ENCODE measurements around the gene NIPAL3. TPM values are rescaled to one million over a fixed set of nuclear protein-coding genes. Genes with fewer than 3 reads are reported as not detected.
"Not testable (repeated sequence)": the region's sequence is repeated elsewhere in the genome, so short reads cannot be mapped to it uniquely, and the experiment has no call there.

Gene NIPAL3
- total RNA-seq, 8 experiments from 2014 or later: 8.6 to 48.0 (median 19.1) TPM

DNA sequence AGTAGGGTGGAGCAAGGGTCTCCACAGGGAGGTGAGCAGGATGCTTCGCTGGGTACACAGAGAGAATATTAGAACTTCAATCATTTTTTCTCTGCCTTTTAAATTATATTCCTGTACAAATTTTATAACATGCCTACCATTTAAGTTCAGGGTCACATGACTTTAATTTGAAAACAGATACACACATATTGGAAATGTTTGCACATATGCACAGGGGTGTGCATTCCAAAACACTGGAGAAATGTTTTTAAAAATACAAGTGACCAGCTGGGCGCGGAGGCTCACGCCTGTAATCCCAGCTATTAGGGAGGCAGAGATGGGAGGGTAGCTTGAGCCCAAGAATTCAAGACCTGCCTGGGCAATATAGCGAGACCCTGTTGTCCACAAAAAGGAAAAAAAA, 39.7 kb downstream of the NIPAL3 start:
- in situ Hi-C loops (cut with MboI; ENCODE audit: low pct_unique_long_range_greater_than_20kb in 2 of 9, low sequenced_read_pairs in 9 of 9, unreplicated experiment in 9 of 9): no loop called here
- peak in 3 of 8 experiments; percentile 20 to 56 (median 47) for ATAC-seq (replicated peaks in 6 of 8)
- 67 to 100% (median 97%) methylated on average over 1 to 5 of the region's 5 CpGs for WGBS, 10 experiments
- no peak overlapping the region for H3K4me3 ChIP-seq
- no peak overlapping the region for H3K27ac ChIP-seq
- H3K4me1 ChIP-seq (replicated peaks in 1 of 2): no peaks in the 10 kb centered on the region

DNA sequence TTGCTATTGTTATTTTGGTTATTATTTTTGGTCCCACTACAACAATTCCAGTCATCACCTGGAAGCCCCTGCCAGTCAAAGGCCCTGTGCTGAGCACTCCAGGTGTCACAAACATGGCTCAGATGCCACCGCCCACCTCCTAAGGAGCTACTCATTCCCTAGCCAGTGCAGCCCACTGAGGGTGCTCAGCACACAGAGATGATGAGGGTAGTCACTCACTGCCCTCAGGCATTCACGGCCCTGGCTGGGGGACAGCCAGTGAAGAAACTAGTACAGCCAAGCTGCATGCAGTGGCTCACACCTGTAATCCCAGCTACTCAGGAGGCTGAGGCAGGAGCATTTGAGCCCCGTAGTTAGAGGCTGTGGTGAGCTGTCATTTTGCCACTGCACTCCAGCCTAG, 42.3 kb downstream of the NIPAL3 start:
- 70 to 90% (median 85%) methylated on average over 2 to 3 of the region's 3 CpGs; no CpG with 5 or more reads in 4 of the 10 experiments for WGBS, 10 experiments
- Histone ChIP-seq H3K27ac (no peak overlapping the region), H3K4me1 (replicated peaks in 1 of 2) (no peaks in the 10 kb centered on the region), H3K4me3 (no peak overlapping the region)
- ATAC-seq (replicated peaks in 6 of 8): no peak
- in situ Hi-C loops (cut with MboI; ENCODE audit: low pct_unique_long_range_greater_than_20kb in 2 of 9, low sequenced_read_pairs in 9 of 9, unreplicated experiment in 9 of 9): no loop called here

DNA sequence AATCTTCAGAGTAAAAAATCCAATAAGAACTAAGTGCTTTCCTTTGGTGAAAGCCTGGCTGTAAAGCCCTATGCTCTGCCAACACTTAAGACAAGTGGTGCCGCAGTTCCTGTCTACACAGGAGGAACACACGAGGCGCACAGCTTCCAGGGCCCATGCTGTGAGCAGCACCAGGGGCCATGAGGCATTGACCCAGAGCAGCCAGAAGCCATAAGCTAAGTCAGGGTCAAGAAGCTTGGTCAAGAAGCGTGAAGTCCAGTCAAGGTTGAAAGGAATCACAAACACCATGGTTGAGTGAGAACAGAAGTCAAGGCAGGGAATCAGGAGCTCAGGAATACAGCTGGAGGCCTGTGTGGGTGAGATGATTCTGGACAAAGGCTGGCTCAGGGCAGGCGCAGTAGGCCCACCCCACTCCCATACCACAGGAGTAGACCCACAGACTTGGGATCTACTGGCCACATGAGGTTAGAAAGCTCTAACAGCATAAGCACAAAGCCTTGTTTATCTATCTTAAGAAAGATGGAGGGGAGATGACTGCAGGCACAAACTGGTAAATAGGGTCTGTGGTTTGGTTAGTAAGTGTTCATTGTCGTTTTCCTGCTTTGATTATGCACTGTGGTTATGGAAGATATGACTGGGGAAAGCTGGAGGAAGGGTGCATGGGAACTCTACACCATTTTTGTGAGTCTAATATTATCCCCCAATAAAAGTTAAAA, 44.1 kb downstream of the NIPAL3 start:
- in situ Hi-C loops (cut with MboI; ENCODE audit: low pct_unique_long_range_greater_than_20kb in 2 of 9, low sequenced_read_pairs in 9 of 9, unreplicated experiment in 9 of 9): no loop called here
- 70 to 93% (median 87%) methylated on average over 2 to 6 of the region's 6 CpGs; no CpG with 5 or more reads in 3 of the 10 experiments for WGBS, 10 experiments
- Histone ChIP-seq H3K27ac (no peak overlapping the region), H3K4me3 (no peak overlapping the region), H3K4me1 (replicated peaks in 1 of 2) (peaks cover 11 to 16% of the 10 kb centered on the region in 2 donors)
- ATAC-seq (replicated peaks in 6 of 8): no peak

DNA sequence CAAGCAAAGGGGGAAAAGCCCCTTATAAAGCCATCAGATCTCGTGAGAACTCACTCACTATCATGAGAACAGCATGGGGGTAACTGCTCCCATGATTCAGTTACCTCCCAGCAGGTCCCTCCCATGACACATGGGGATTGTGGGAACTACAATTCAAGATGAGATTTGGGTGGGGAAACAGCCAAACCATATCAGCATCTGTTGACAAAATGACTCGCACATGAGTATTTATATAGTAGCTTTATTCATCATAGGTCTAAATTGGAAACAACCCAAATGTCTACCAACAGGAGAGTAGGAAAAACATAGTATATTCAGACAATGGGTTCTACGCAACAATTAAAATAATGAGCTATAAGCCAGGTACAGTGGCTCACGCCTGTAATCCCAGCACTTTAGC, 46.5 kb downstream of the NIPAL3 start:
- WGBS, 10 experiments: 63 to 100% (median 91%) methylated on average over 2 to 4 of the region's 4 CpGs
- H3K4me3 ChIP-seq; in situ Hi-C loops (cut with MboI; ENCODE audit: low pct_unique_long_range_greater_than_20kb in 2 of 9, low sequenced_read_pairs in 9 of 9, unreplicated experiment in 9 of 9); H3K27ac ChIP-seq; ATAC-seq (replicated peaks in 6 of 8): not testable (repeated sequence)
- peaks cover 11 to 18% of the 10 kb centered on the region in 2 donors for H3K4me1 ChIP-seq (replicated peaks in 1 of 2)

DNA sequence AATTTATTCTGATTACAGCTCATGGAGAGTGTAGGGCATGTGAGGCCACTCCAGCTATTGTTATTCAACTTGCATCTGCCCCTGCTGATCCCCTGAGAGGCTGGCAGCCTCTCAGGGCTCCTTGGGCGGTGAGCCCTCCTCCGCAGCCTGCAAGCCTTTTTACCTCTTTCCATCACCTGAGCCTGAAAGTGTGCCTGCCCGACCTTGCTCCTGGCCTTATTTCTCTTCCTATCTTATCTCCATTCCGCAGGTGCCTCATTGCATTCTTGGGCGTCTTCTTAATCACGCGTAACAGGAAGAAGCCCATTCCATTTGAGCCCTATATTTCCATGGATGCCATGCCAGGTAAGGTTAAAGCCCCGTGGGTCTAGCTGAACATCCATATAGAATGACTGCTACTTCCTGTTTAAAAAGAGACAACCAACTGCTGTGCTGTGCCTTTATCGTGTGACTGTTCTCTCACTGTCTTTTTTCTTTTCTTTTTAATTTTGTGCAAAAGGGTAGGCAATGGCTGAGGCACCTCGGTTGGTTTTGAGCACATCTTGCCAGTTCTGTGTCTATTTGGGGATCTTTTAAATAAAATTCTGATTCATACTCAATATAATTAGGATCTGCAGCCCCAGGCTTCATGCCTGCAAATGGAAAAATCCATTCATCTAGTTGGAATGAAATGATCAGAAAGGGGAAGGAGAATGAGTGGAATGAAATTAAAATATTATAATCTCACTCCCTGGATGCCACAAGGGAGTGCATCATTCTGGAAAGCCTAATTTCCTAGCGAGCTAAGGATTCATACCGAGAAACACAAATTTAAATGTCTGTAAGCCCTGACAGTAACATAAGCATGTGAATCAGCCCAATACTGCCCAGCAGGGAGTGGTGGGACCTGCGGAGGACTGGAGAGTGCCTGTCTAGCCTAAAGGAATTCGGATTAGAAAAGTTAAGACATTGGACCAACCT, 48.5 kb downstream of the NIPAL3 start:
- in situ Hi-C loops (cut with MboI; ENCODE audit: low pct_unique_long_range_greater_than_20kb in 2 of 9, low sequenced_read_pairs in 9 of 9, unreplicated experiment in 9 of 9): no loop called here
- ATAC-seq (replicated peaks in 6 of 8): peak; percentile 69 to 97 (median 91)
- Histone ChIP-seq H3K27ac (no peak overlapping the region), H3K4me1 (replicated peaks in 1 of 2) (peaks cover 21 to 27% of the 10 kb centered on the region in 2 donors), H3K4me3 (no peak overlapping the region)
- 4 to 43% (median 21%) methylated on average over 1 to 14 of the region's 14 CpGs for WGBS, 10 experiments

DNA sequence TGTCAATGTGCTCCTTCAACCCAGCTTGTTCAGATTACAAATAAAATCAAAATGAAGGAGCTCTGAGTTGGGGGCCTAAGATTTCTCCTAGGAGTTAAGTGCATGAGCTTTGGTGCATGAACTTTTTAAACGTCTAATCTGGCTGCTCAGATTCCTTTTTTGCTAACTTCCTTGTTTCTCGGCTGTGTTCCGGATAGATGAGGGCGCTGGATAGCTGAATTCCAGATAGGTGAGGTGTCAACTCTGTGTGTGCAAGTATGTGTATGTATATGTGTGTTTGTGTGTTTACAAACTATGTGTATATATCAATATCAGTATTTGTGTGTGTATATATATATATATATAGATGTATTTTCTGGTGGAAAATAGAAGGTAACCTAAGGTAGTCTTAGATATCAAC, 49.5 kb downstream of the NIPAL3 start:
- no peak overlapping the region for H3K4me3 ChIP-seq
- no peak overlapping the region for H3K27ac ChIP-seq
- 63 to 100% (median 88%) methylated on average over 1 to 4 of the region's 4 CpGs; no CpG with 5 or more reads in 3 of the 10 experiments for WGBS, 10 experiments
- peaks cover 23 to 32% of the 10 kb centered on the region in 2 donors for H3K4me1 ChIP-seq (replicated peaks in 1 of 2)
- no peak for ATAC-seq (replicated peaks in 6 of 8)
- in situ Hi-C loops (cut with MboI; ENCODE audit: low pct_unique_long_range_greater_than_20kb in 2 of 9, low sequenced_read_pairs in 9 of 9, unreplicated experiment in 9 of 9): no loop called here

DNA sequence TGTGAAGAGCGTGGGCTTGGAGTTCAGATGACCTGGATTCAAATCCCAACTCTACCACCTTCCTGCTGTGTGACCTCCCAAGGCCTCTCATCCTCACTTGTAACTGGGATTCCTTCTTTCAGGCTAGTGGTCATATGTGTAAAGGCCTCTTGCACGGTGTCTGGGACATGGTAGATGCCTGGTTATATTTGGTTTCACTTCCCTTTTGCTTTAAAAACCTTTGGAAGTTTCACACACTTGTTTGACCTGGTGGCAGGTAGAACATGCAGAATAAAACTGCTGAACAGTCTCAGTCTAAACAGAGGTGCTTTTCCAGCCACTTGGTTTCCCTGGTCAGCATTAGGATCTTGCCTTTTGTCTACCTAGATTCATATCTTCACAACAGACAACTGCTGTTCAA, 50.0 kb downstream of the NIPAL3 start:
- H3K4me3 ChIP-seq: no peak overlapping the region
- no peak for ATAC-seq (replicated peaks in 6 of 8)
- in situ Hi-C loops (cut with MboI; ENCODE audit: low pct_unique_long_range_greater_than_20kb in 2 of 9, low sequenced_read_pairs in 9 of 9, unreplicated experiment in 9 of 9): no loop called here
- WGBS, 10 experiments: 86 to 100% (median 100%) methylated on average over 1 to 2 of the region's 2 CpGs; no CpG with 5 or more reads in 5 of the 10 experiments
- H3K27ac ChIP-seq: no peak overlapping the region
- H3K4me1 ChIP-seq (replicated peaks in 1 of 2): peaks cover 23 to 32% of the 10 kb centered on the region in 2 donors

DNA sequence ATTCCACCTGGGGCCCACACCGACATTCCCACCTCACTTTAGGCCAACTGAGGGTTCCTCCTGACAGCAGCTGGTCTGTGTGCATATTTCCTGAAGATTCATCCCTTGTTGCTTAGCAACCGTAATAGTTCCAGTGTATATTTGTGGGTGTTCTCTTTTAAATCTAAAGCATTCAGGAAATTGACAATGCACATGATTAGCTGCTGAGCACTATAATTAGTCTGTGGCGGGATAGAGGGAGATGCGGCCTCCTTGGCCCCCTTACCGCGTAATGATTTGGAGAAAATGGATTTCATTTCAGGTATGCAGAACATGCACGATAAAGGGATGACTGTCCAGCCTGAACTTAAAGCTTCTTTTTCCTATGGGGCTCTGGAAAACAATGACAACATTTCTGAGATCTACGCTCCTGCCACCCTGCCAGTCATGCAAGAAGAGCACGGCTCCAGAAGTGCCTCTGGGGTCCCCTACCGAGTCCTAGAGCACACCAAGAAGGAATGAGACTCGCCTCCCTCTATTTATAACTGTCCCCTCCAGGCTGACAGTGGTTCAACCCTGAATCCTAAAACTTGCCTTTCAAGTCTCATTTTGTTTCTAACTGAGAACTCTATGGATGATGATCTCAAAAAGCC, 53.2 kb downstream of the NIPAL3 start:
- ATAC-seq (replicated peaks in 6 of 8): peak in 7 of 8 experiments; percentile 24 to 78 (median 36)
- Histone ChIP-seq H3K4me3 (no peak overlapping the region), H3K27ac (peak overlapping the region in 1 of 2 donors; percentile 37), H3K4me1 (replicated peaks in 1 of 2) (peaks cover 17 to 25% of the 10 kb centered on the region in 2 donors)
- WGBS, 10 experiments: 53 to 100% (median 74%) methylated on average over 3 to 11 of the region's 11 CpGs; no CpG with 5 or more reads in 3 of the 10 experiments
- in situ Hi-C loops (cut with MboI; ENCODE audit: low pct_unique_long_range_greater_than_20kb in 2 of 9, low sequenced_read_pairs in 9 of 9, unreplicated experiment in 9 of 9): no loop called here

DNA sequence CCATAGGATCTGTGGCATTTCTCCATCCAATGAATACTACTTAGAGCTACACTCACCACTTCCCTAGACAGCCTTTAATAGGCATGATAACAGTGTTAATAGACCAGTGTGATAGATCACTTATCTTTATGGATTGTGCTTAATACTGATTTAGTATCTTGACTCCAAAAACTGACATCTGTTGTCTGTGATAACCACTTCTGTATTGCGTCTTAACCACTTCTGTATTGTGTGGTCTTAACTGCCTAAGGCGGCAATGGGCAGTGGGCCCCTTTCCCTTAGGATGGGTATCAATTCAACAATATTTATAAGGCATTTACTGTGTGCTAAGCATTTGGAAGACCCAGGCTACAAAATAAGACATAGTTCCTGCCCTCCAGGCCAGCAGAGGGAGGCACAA, 55.0 kb downstream of the NIPAL3 start:
- in situ Hi-C loops (cut with MboI; ENCODE audit: low pct_unique_long_range_greater_than_20kb in 2 of 9, low sequenced_read_pairs in 9 of 9, unreplicated experiment in 9 of 9): no loop called here
- H3K27ac ChIP-seq: no peak overlapping the region
- WGBS, 10 experiments: 93 to 100% (median 100%) methylated on average over 1 to 2 of the region's 2 CpGs; no CpG with 5 or more reads in 2 of the 10 experiments
- peaks cover 12 to 14% of the 10 kb centered on the region in 2 donors for H3K4me1 ChIP-seq (replicated peaks in 1 of 2)
- no peak overlapping the region for H3K4me3 ChIP-seq
- ATAC-seq (replicated peaks in 6 of 8): no peak

DNA sequence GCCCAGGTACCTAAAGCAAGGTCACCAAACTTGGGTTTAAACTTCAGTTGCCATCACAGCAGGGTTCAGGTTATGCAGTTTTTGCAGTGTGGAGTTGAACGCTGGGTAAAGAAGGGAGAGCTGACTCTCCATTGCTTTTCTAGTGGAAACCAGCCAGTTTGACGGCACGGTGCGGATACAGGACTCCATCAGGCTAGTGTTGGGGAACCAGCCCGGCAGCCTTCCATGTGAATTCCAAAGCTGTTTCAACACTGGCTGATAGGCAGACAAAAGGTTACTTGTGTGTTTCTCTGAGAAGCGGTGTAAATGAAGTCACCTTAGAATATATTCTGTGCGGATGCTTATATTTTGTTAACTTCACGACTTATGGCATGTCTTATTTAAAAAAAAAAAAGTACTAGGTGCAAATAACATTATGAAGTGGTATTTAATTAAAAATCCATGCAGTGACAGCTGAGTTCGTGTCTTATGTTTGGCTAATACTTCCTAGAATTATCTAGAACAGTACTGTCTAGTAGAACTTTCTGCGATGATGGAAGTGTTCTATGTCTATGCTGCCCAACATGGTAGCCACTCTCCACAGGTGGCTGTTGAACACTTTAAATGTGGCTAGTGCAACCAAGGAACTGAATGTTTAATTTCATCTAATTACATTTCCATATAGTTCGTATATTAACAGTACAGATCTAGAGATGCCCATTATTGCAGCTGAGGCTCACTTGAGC, 57.1 kb downstream of the NIPAL3 start:
- WGBS, 10 experiments: 69 to 97% (median 84%) methylated on average over 4 to 11 of the region's 11 CpGs; no CpG with 5 or more reads in 1 of the 10 experiments
- Histone ChIP-seq H3K27ac (no peak overlapping the region), H3K4me3 (no peak overlapping the region), H3K4me1 (replicated peaks in 1 of 2) (peaks cover 12 to 14% of the 10 kb centered on the region in 2 donors)
- in situ Hi-C loops (cut with MboI; ENCODE audit: low pct_unique_long_range_greater_than_20kb in 2 of 9, low sequenced_read_pairs in 9 of 9, unreplicated experiment in 9 of 9): no loop called here
- no peak for ATAC-seq (replicated peaks in 6 of 8)

DNA sequence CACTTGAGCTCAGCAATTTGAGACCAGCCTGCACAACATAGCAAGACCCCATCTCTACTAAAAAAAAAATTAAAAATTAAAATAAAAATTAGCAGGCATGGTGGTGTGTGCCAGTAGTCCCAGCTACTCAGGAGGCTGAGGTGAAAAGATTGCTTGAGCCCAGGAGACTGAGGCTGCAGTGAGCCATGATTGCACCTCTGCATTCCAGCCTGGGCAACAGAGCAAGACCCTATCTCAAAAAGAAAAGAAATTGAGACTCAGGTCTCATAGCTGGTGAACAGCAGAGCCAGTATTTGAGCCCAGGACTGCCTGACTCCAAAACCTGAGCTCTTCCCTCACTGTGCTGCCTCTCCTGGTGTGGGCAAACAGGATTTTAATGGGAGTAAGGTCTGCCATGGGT, 58.6 kb downstream of the NIPAL3 start:
- ATAC-seq (replicated peaks in 6 of 8): no peak
- Histone ChIP-seq H3K4me3 (no peak overlapping the region), H3K27ac (no peak overlapping the region), H3K4me1 (replicated peaks in 1 of 2) (peaks cover under 1 to 3% of the 10 kb centered on the region in 2 donors)
- in situ Hi-C loops (cut with MboI; ENCODE audit: low pct_unique_long_range_greater_than_20kb in 2 of 9, low sequenced_read_pairs in 9 of 9, unreplicated experiment in 9 of 9): no loop called here

DNA sequence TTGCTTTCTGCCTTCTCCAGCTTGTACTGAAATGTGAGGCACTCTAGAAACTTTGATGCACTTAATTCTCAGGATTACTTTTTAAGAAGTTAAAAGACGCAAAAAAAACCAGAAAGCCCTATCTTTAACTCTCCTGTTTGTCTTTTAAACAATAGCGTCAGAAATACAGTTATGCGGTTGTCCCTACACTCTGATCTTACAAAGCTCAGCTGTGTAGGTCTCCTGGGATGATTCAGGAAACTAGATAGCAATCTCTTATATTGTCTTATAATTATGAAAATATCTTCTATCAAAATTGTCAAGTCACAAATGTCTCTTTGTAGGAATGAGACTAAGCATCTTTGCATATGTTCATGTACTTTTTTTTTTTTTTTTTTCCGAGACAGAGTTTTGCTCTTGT, 60.1 kb downstream of the NIPAL3 start:
- Histone ChIP-seq H3K4me1 (replicated peaks in 1 of 2) (no peaks in the 10 kb centered on the region), H3K4me3 (no peak overlapping the region), H3K27ac (no peak overlapping the region)
- no peak for ATAC-seq (replicated peaks in 6 of 8)
- in situ Hi-C loops (cut with MboI; ENCODE audit: low pct_unique_long_range_greater_than_20kb in 2 of 9, low sequenced_read_pairs in 9 of 9, unreplicated experiment in 9 of 9): no loop called here
- WGBS, 10 experiments: 67 to 97% (median 89%) methylated on average over 1 to 4 of the region's 4 CpGs
